ENCODE measurements around the gene KLF16. TPM values are rescaled to one million over a fixed set of nuclear protein-coding genes. Genes with fewer than 3 reads are reported as not detected.

KLF16 gene
- total RNA-seq, 2 experiments from 2014 or later, result 83.8 to 89.2 TPM

DNA sequence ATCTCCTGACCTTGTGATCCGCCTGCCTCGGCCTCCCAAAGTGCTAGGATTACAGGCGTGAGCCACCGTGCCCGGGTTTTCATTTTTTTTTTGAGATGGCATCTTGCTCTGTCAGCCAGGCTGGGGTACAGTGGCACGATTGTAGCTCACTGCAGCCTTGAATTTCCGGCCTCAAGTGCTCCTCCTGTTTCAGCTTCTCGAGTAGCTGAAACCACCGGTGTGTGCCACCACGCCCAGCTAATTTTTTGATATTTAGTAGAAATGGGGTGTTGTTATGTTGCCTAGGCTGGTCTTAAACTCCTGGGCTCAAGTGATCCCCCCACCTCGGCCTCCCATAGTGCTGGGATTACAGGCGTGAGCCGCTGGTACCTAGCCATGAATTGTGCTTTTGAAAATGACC lies 47.7 kb upstream of the KLF16 start:
- Histone ChIP-seq H3K36me3 (ENCODE audit: insufficient read depth, low read length) (peaks cover 13% of the 10 kb centered on the region), H3K9me3 (ENCODE audit: control insufficient read depth in 1 of 2, insufficient read depth in 1 of 2, low read length in 2 of 2) (peaks cover 0 to 7% of the 10 kb centered on the region in 2 experiments), H3K4me1 (ENCODE audit: insufficient read depth, low read length) (peaks cover 30% of the 10 kb centered on the region), H3K27me3 (ENCODE audit: control insufficient read depth in 1 of 2, insufficient read depth in 2 of 2, low read length in 2 of 2) (no peaks in the 10 kb centered on the region), H3K27ac (ENCODE audit: low read depth in 1 of 2, low read length in 2 of 2) (no peak overlapping the region), H3K4me3 (ENCODE audit: low read length) (no peak overlapping the region)
- no peak overlapping the region for H3K4me3 Mint-ChIP-seq
- H3K9me3 Mint-ChIP-seq, result no peaks in the 10 kb centered on the region
- peaks cover 16% of the 10 kb centered on the region for H3K4me1 Mint-ChIP-seq (ENCODE audit: low read depth)
- H3K27me3 Mint-ChIP-seq, result no peaks in the 10 kb centered on the region
- ChIA-PET CTCF (interaction anchor here (1.5 kb wide), 1 partner anchor 47 kb away, joined by 5 read pairs; no protein-coding TSS in a partner anchor), POLR2A (no interaction called here)
- no peak overlapping the region for H3K27ac Mint-ChIP-seq
- TF ChIP-seq, protein P1, sequence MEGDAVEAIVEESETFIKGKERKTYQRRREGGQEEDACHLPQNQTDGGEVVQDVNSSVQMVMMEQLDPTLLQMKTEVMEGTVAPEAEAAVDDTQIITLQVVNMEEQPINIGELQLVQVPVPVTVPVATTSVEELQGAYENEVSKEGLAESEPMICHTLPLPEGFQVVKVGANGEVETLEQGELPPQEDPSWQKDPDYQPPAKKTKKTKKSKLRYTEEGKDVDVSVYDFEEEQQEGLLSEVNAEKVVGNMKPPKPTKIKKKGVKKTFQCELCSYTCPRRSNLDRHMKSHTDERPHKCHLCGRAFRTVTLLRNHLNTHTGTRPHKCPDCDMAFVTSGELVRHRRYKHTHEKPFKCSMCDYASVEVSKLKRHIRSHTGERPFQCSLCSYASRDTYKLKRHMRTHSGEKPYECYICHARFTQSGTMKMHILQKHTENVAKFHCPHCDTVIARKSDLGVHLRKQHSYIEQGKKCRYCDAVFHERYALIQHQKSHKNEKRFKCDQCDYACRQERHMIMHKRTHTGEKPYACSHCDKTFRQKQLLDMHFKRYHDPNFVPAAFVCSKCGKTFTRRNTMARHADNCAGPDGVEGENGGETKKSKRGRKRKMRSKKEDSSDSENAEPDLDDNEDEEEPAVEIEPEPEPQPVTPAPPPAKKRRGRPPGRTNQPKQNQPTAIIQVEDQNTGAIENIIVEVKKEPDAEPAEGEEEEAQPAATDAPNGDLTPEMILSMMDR (IDR thresholded peaks at IDR 0.05), result no peak
- ATAC-seq (ENCODE audit: poor library complexity), result no peak
- no peaks in the 10 kb centered on the region for H3K36me3 Mint-ChIP-seq (ENCODE audit: low read depth)
- peak in 3 of 14 experiments; percentile 44 to 53 (median 47) for DNase-seq
- intact Hi-C loops (cut with DNase I, micrococcal nuclease), result no loop called here

DNA sequence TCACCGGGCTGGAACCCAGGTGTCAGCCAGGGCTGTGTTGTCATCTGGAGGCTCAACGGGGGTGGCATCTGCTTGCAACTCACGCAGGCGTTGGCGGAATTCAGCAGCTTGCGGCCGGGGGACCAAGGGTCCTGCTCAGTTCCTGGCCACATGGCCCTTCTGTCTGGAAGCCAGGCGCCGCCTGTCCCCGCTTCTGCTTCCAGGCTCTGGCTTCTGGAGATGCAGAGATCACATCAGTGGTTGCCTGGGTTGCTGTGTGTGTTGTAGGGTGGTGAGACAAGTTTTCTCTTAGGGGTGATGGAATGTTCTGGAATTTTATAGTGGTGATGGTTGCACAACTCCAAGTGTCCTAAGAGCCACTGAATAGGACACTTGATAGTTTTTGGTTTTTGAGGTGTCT lies 46.8 kb upstream of the KLF16 start:
- Histone ChIP-seq H3K4me3 (ENCODE audit: low read length) (no peak overlapping the region), H3K27ac (ENCODE audit: low read depth in 1 of 2, low read length in 2 of 2) (no peak overlapping the region), H3K4me1 (ENCODE audit: insufficient read depth, low read length) (peaks cover 36% of the 10 kb centered on the region), H3K27me3 (ENCODE audit: control insufficient read depth in 1 of 2, insufficient read depth in 2 of 2, low read length in 2 of 2) (no peaks in the 10 kb centered on the region), H3K9me3 (ENCODE audit: control insufficient read depth in 1 of 2, insufficient read depth in 1 of 2, low read length in 2 of 2) (peaks cover 0 to 7% of the 10 kb centered on the region in 2 experiments), H3K36me3 (ENCODE audit: insufficient read depth, low read length) (peaks cover 13% of the 10 kb centered on the region)
- TF ChIP-seq, protein P1 (IDR thresholded peaks at IDR 0.05), result no peak
- intact Hi-C loops (cut with DNase I, micrococcal nuclease), result no loop called here
- Mint-ChIP-seq H3K9me3 (no peaks in the 10 kb centered on the region), H3K4me1 (ENCODE audit: low read depth) (peaks cover 24% of the 10 kb centered on the region), H3K4me3 (no peak overlapping the region), H3K36me3 (ENCODE audit: low read depth) (no peaks in the 10 kb centered on the region), H3K27me3 (no peaks in the 10 kb centered on the region), H3K27ac (peak overlapping the region; percentile 19)
- DNase-seq (no peak), ATAC-seq (ENCODE audit: poor library complexity) (no peak)
- CTCF ChIA-PET, result no interaction called here
- POLR2A ChIA-PET, result no interaction called here

DNA sequence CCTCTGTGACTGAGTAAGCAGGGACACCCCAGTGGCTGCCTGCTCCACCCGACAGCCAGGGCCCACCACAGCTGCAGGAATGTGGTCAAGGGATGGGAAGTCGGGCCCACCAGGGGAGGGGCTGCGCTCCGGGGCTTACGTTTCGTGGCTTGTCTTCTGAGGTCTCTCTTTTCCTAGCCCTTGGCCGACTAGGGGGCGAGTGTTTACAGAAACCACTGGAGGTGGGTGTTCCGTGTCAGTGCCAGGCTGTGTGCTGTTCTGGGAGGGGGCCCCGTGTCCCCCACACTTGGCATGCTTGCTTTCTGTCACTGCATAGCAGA lies 46.3 kb upstream of the KLF16 start:
- no peaks in the 10 kb centered on the region for H3K9me3 Mint-ChIP-seq
- CTCF ChIA-PET, result no interaction called here
- peaks cover 29% of the 10 kb centered on the region for H3K4me1 Mint-ChIP-seq (ENCODE audit: low read depth)
- intact Hi-C loops (cut with DNase I, micrococcal nuclease), result loop anchor here in 1 of 2 experiments (5.0 kb wide), 1 partner anchor 47 kb away; the partner anchor contains the start of gene KLF16
- H3K27me3 Mint-ChIP-seq, result no peaks in the 10 kb centered on the region
- no peaks in the 10 kb centered on the region for H3K27me3 ChIP-seq (ENCODE audit: control insufficient read depth in 1 of 2, insufficient read depth in 2 of 2, low read length in 2 of 2)
- ATAC-seq (ENCODE audit: poor library complexity) (no peak), DNase-seq (no peak)
- H3K9me3 ChIP-seq (ENCODE audit: control insufficient read depth in 1 of 2, insufficient read depth in 1 of 2, low read length in 2 of 2), result peaks cover 0 to 7% of the 10 kb centered on the region in 2 experiments
- TF ChIP-seq, protein P1 (IDR thresholded peaks at IDR 0.05), result no peak
- no peak overlapping the region for H3K27ac ChIP-seq (ENCODE audit: low read depth in 1 of 2, low read length in 2 of 2)
- no peak overlapping the region for H3K4me3 Mint-ChIP-seq
- H3K27ac Mint-ChIP-seq, result peak overlapping the region; percentile 19
- peaks cover 39% of the 10 kb centered on the region for H3K4me1 ChIP-seq (ENCODE audit: insufficient read depth, low read length)
- H3K36me3 ChIP-seq (ENCODE audit: insufficient read depth, low read length), result peaks cover 8% of the 10 kb centered on the region
- POLR2A ChIA-PET, result no interaction called here
- H3K4me3 ChIP-seq (ENCODE audit: low read length), result no peak overlapping the region
- no peaks in the 10 kb centered on the region for H3K36me3 Mint-ChIP-seq (ENCODE audit: low read depth)
